ENCODE results near the gene SCAI.
"Not testable (repeated sequence)": the region's sequence is repeated elsewhere in the genome, so short reads cannot be mapped to it uniquely, and the experiment has no call there.

The SCAI gene

DNA sequence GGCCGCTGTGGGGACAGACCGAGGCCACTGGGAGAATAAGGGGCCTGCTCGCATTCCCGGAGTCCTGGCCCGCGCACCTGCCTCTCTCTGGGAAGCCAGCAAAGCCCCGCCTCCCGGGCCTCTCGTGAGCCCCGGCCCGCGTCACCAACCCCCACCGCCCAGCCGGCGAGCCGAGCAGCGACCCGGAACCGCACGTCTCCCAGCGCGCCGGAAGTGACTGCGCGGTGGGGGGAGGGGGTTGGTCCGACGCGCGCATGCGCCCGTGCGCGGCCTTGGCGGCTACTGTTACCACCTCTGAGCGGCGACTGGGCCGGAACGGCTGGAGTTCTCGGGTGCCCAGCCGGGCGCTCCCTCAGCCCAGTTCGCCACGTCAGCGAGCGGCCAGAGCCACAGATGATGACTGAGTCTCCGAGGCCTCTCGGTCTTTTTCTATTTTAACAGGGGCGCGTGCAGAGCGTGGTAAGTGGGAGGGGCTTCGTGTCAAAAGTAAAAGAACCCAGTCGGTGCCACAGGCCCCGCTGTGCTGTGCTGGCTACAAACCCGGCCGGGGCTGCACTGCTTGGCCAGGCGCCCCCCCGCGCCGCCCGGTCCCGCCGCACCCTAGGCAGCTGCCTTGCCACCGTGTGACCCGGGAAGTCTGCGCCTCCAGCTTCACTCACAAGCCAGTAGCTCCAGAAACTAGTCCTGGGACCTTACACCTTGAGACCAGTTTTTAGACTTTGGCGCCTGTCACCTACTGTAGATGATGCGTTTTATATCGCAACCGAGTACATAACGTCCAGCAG lies 202.2 kb downstream of the SCAI start, which contains the start of gene GOLGA1:
Gene GOLGA1, minus strand, starts transcription at position 190 of the 785 bp plus-strand sequence. CDS start 2,372 bp downstream, outside the sequence.
- no peak for FAIRE-seq

GRCh38 chr9:124940521-124940893 lies 202.8 kb downstream of the SCAI start:
- FAIRE-seq: no peak

DNA sequence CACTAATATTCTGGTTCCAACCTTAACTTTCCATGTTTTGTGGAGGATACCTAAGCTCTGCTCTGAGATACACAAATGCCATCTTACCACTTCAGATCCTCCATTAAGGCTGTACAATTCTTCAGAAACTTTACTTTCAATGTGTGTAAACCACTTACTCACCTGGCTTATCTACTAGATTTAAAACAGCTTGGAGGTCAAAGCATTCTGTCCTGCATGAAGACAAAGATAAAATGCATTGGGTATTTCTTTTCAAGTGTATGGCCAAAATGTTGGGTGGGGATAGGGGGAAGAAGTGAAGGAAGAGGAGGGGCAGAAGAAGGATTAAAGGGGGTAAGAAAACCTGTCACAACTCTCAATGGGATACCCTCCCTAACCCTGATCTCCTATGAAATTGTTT lies 203.4 kb downstream of the SCAI start:
- no peak for FAIRE-seq

GRCh38 chr9:124934290-124934689 lies 209.0 kb downstream of the SCAI start:
- no peak for FAIRE-seq

DNA sequence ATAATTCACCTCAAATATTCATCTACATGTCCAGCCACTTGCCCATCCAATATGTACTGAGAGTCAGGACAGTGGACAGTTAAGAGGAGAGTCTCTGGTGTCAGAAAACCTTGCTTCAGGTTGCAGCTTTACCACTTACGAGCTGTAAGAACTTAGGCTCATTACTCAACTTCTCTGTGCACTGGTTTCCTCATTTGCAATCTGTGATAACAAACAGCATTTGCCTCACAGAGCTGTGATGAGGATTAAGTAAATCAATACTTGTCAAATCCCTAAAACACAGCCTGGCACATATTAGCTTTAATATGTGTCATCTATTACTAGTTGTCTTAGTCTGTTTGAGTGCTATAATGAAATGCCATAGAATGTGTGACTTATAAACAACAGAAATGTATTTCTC lies 211.0 kb downstream of the SCAI start:
- no peak for FAIRE-seq

- FAIRE-seq: no peak
Measured at GRCh38 chr9:124929464-124929863, 213.9 kb downstream of the SCAI start.

GRCh38 chr9:124928116-124928515 lies 215.2 kb downstream of the SCAI start:
- FAIRE-seq: no peak

DNA sequence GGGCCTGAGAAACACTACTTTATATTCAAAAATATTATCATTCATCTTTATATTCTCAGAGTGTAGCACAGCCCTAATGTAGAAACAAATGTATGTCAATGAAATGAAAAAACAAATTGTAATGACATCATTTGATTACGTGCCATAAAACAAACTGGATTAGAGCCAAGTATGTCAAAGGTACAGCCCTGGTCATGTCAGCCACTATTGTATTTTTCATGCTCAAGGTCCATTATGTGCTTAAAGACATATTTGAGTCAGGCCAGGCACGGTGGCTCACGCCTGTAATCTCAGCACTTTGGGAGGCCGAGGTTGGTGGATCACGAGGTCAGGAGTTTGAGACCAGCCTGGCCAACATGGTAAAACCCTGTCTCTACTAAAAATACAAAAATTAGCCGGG lies 222.9 kb downstream of the SCAI start:
- not testable (repeated sequence) for FAIRE-seq

DNA sequence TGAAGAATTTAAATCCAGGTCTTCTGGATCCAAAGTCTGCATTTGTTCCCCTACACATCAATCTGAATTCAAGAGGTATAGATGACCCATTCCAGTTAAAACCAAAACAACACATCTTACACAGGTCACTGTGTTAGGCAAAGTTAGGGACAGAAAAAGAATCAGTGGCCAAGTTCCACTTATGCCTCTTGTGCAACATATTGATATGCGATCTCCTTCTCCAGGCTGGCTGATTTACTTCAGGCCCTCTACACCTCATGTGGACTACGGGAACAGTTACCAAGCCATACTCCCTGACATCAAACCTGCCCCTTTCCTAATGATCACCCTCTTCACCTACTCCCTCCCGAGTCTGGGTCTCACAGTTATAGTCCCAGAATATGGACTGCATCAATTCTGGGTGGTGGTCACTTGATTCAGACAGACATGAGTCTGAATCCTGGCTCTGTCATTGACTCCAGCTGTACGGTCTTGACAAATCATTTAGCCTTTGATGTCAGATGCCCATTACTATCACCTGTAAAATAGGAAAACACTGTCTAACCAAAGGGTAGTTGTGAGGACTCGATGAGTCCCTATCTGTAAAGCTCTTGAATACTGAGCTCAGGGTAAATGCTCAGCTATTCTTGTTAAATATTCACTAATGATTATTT lies 228.4 kb downstream of the SCAI start:
- no peak for FAIRE-seq

- no peak for FAIRE-seq
Measured at GRCh38 chr9:124913378-124913777, 229.9 kb downstream of the SCAI start.

DNA sequence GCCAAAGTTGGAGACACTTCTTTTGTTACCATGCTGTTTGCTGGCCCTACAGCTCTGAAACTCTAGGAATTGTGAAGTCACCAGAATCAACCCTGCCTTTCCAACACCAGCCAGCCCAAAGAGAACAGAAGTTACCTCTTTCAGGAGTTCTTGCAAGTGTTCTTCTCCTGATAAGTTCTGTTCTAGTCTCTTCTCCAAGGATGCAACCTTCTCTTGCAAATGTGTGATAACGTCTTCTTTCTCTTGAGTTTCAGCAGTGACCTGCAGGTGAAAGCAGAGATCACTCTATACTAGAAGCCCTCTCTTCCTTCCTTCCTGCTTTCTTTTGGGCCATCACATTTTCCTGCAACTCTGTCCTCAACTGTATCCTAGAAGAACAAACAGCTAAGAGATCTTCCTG lies 231.6 kb downstream of the SCAI start:
- FAIRE-seq: no peak

GRCh38 chr9:124908098-124908497 lies 235.2 kb downstream of the SCAI start:
- no peak for FAIRE-seq

- peak; percentile 74 for FAIRE-seq
Measured at GRCh38 chr9:124906966-124907365, 236.4 kb downstream of the SCAI start.

GRCh38 chr9:124899845-124900244 lies 243.5 kb downstream of the SCAI start:
- FAIRE-seq: no peak

DNA sequence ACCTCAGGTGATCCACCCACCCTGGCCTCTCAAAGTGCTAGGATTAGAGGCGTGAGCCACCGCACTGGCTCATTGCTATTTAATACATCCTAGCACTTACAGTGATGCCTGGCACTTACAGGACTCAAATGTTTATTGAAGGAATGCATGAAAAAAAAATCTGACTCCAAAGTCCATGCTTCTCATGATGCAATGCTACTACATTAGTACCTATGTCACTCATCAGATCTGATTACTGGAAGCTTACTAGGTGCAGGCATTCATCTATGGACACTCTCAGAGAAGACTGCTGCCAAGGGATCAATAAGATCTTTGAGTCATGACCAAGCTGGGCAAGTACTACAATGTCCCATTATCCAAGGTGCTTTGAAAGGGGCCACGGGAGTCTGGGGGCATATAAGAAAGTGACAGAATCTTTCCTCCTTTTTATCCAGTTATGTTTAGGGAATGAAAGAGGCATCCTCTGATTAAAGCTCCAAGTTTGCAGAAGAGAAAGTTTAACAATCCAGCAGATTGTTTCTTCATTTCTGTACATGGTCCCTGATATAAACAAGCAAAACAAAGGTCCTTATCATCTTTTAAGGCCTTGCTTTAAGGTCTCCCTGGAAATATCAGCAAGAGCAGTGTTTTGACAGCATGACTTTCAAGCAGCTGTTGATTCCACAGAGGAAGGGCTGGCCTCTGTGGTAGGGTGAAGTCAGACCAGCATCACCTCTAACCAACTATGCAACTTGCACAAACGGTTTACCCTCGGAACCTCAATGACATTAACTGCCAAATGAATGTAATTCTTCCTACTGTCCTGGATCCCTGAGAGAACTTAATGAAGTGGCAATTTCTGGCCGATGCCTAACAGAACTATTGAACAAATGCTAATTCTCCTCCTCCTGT lies 245.5 kb downstream of the SCAI start:
- FAIRE-seq: no peak

GRCh38 chr9:124894741-124895170 lies 248.6 kb downstream of the SCAI start:
- FAIRE-seq: no peak

DNA sequence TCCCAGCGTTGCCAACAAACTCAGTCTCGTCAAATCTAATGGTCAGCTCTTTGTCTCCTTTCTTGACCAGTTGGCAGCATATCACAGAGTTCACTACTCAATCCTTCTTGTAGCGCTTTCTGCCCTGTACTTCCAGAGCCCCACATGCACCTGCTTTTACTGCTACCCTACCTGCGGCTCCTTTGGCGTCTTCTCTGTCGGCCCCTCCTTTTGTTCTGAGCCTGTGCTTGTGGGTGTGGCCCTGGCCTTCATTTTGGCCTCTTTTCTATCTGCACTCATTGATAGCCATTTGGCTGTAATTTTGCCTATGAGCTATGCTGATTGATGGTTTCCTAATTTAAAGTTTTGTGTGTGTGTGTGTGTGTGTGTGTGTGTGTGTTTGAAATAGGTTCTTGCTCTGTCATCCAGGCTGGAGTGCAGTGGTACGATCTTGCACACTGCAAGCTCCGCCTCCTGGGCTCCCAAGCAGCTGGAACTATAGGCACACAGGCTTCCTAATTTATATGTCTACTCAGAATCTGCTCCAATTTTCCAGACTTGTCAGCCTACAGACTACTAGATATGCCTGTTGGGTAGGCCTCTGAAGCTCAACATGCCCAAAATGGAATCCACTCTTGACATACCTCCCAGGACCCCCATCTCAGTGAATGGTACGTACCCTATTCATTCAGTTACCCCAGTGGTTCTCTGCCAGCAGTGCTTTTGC lies 249.1 kb downstream of the SCAI start:
- no peak for FAIRE-seq
